ENCODE results near the gene RBM20.
"Not testable (repeated sequence)": the region's sequence is repeated elsewhere in the genome, so short reads cannot be mapped to it uniquely, and the experiment has no call there.

Gene RBM20

DNA sequence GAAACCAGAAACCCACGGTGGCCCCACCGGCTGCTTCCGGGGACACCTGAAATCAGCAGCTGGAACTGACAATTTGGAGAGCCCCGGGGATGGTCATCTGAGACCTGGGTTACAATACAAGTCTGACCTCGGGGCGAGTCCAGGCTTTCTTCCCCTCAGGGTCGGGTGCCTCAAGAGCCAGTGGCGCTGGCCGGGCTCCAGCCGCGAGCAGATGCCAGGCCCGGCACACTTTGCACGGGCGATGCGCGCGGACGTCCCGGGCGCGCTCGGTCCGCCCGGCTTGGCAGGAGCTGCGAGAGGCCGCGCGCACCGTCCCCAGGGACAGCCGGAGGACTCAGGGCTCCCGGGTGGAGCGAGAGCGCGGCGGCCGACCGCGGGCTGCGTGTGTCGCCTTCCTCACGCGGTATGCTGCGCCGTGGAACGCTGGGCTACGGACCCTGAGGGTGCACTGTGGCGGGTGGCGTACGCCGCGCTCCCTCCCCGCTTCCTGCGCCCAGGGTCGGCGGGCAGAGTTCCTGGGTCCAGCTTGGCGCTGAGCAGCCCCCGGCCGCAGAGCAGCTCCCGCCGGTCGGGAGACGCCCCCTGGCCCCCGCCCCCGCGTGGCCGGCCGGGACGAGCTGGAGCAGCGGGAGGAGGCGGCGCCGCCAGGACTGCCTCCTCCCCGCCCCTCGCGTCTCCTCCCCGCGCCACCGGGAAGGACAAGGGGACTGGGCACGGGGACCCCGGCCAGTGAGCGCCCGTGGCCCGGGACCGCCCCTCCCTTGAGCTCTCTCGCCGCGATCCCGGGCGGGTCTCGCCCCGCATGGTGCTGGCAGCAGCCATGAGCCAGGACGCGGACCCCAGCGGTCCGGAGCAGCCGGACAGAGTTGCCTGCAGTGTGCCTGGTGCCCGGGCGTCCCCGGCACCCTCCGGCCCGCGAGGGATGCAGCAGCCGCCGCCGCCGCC, at the start of gene RBM20:
RBM20 (plus strand) TSS at position 684 of the 945 bp plus-strand sequence; CDS start at position 803, 119 bp downstream.
- no peak for DNase-seq

- peak; percentile 6 for DNase-seq
These were observed 46.7 kb upstream of the RBM20 start for GRCh38 chr10:110597476-110597875.

GRCh38 chr10:110600487-110601101, 43.5 kb upstream of the RBM20 start:
- DNase-seq = no peak

GRCh38 chr10:110601581-110601980, 42.6 kb upstream of the RBM20 start:
- no peak for DNase-seq

GRCh38 chr10:110608087-110608486, 36.0 kb upstream of the RBM20 start:
- no peak for DNase-seq

DNA sequence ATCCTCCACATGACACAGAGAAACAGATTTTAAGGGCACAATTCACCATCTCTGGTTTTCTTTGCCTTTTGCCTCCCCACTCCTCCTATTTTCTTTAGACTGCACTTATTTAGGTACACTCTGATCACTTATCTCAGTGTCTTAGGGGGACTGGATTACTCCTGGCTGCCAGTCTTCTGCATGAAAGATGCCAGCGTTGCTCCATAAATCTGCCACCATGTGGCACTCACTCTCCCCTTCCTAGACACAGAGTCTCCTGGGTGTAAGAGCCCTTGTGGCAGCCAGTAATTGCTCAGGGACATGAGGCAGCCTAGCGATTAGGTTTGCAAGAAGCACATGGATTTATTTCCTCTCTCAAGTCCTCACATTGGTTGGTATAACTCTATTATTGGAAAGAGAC, 34.5 kb upstream of the RBM20 start:
- no peak for DNase-seq

GRCh38 chr10:110610308-110610774, 33.8 kb upstream of the RBM20 start:
- peak; percentile 22 for DNase-seq

DNA sequence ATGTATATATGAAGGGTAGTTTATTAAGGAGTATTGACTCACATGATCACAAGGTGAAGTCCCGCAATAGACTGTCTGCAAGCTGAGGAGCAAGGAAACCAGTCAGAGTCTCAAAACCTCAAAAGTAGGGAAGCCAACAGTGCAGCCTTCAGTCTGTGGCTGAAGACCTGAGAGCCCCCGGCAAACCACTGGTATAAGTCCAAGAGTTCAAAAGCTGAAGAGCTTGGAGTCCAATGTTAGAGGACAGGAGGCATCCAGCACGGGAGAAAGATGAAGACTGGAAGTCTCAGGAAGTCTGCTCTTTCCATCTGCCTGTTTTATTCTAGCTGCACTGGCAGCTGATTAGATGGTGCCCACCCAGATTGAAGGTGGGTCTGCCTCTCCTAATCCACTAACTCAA, 33.4 kb upstream of the RBM20 start:
- not testable (repeated sequence) for DNase-seq

DNA sequence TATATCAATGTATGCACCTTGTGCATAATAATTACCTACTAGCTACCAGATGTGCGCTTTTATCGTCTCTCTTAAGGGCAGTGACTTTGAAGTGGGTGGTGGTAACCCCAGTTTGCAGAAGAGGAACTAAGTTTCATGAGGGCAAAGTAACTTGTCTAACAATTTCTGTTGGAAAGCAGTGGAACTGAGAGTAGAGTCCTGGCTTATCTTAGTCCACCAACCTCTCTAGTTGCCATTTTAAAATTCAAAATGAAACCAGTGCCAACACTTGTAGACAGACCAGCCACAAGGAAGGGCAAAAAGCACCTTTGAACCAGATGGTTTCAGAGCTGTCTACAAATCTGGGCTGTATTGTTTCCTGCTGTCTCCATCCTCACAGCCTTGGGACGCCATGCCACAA, 32.0 kb upstream of the RBM20 start:
- DNase-seq = no peak

DNA sequence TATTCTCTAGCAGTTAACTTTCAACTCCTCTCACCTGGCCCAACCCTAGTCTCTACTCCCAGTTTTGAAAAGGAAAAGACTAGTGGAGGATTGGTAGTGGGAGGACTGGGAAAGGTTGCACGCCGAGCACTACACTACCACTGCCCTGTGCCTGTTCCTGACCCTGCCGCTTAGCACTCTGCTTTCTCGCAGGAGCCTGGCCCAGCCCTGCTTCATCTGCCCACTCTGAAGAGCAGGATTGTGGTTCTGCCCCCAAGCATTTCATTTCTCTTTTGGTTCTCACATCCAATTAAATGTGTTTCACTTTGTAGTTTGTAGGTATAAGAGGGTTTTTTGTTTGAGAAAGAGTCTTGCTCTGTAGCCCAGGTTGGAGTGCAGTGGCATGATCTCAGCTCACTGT, 31.5 kb upstream of the RBM20 start:
- DNase-seq = no peak

- DNase-seq = no peak
These were observed 30.7 kb upstream of the RBM20 start for GRCh38 chr10:110613341-110613995.

DNA sequence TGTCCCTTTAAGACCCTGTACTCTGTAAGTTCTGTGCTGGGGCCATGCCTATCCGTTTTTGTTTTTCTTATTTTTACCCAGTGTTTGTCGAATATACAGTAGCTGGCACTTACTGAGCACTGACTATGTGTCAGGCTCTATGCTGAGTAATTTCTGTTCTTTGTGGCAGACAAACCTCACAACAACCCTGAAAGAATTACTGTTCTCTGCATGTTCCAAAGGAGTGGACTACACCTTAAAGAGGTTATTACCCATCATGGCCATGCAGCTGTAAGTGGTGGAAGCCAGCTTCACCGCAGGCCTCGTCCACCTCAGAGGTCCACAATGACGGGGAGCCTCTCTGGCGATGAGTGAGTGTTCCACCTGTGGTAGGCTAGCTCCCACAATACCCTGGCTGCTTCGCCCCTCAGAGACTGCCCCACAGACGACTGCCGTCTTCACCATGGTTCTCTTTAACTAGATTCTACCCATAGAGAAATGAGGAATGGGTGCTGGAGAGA, 30.1 kb upstream of the RBM20 start:
- DNase-seq = no peak

- no peak for DNase-seq
These were observed 28.9 kb upstream of the RBM20 start for GRCh38 chr10:110615057-110615747.

- no peak for DNase-seq
These were observed 27.6 kb upstream of the RBM20 start for GRCh38 chr10:110616493-110617033.

GRCh38 chr10:110617425-110618229, 26.5 kb upstream of the RBM20 start:
- DNase-seq = no peak

GRCh38 chr10:110618230-110618610, 25.9 kb upstream of the RBM20 start:
- DNase-seq = no peak

DNA sequence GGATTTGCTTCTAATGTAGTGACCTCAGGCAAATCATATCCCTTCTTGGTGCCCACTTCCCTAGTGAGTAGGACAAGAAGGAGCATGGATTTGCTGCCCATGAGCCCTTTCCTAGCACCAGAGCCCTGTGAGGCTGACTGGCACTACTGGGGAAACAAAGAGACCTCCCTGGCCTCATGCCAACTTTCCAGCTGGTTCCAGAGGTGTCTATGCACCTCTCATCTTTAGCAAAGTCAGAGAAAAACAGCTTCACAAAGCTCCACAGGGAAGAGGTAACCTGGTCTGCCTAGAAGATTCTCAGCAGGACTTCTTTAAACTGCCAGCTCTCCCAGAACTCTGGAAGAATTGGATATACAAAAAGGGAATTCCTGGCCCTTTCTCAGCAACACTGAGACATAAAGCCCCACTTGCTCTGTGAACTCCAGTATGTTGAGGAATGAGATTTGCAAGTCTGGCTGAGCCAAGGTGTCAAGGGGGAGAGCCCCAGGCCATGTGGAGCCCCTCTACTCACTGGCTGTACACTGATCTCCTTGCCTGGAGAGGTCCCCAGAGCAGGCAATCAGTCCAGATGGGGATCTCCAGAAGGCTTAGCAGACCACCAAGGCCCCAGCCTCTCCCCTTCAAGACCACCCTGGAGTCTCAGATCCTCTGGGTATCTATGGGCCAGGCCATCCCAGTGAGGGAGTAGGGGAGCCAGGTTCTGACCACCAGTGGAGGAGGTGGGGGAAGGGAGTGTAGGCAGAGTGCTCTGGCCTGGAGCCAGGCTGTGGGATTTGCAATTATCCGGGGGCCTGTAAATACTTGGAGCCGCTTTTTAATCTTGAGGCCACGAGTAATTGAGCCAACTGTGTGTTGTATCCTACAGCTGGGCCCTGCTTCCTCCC, 24.4 kb upstream of the RBM20 start:
- DNase-seq = no peak

DNA sequence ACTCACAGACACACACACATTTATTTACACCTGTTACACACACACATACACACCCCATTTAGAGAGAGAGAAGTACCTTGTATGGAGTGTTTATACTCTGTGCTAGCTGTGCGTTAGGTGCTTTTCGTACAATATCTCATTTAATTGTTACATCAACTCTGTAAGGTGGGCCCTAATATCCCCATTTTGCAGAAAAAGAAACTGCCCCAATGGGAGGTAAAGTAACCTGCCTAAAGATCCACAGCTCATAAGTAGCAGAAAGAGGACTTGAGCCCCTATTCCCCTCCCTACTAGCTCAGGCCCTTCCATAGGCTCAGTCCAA, 23.8 kb upstream of the RBM20 start:
- no peak for DNase-seq

- not testable (repeated sequence) for DNase-seq
These were observed 20.8 kb upstream of the RBM20 start for GRCh38 chr10:110623316-110623715.

DNA sequence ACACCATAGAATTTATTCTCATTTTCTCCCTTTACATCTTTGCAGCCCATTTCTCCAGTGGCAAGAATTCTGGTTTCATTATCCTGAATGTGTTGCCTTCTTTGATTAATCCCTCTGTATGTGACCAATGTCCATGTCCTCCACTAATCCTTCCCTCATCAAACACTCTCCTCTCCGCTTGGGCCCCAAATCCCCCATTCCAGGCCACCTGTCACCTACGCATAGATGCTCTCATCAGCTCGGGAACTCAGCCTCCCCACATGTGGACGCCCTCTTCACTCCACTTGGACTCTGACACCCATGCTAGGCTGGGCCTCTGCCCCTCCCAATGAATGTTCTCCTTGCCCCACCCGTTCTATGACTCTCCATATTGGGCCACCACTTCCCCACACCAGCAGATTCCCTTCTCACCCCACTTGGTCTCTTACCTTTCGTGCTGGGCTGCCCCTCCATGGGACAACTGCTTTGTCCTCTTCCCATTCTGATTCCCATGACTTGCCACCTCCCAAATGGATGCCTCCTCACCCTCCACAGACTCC, 18.7 kb upstream of the RBM20 start:
- DNase-seq = no peak

Measured in GF-D8 (cell line).